Activated T-helper 1 cell treated with anti-CD3 and anti-CD28 coated beads, Interleukin-12 subunit alpha, Interleukin-12 subunit beta, Interleukin-2, Interleukin-4 antibody, amounts not matched to agents 30 ng/mL and 10 ng/mL and 1 ng/mL, durations not matched to agents 14 hours and 24 hours and 36 hours (primary cell): ENCODE results near the gene MED25. TPM values are rescaled to one million over a fixed set of nuclear protein-coding genes. Genes with fewer than 3 reads are reported as not detected.

ENCODE experiments used
- DNase-seq: peaks from one replicate; pipeline ENCODE4 v3.0.0; 2021; ENCODE audit warnings: low spot score
- H3K27ac Mint-ChIP-seq: one replicate; pipeline ENCODE4 v1.8.0; 2021; ENCODE audit warnings: mild to moderate bottlenecking, mixed read lengths
- H3K27me3 Mint-ChIP-seq: one replicate; pipeline ENCODE4 v1.8.0; 2022; ENCODE audit warnings: mild to moderate bottlenecking, moderate library complexity, mixed read lengths; ENCODE audit not compliant: insufficient read depth
- H3K36me3 Mint-ChIP-seq: one replicate; pipeline ENCODE4 v1.8.0; 2021; ENCODE audit warnings: low read depth, mixed read lengths
- H3K4me1 Mint-ChIP-seq: one replicate; pipeline ENCODE4 v1.8.0; 2021; ENCODE audit warnings: low read depth, mixed read lengths
- H3K4me3 Mint-ChIP-seq: one replicate; pipeline ENCODE4 v1.8.0; 2021; ENCODE audit warnings: mild to moderate bottlenecking, moderate library complexity, mixed read lengths
- H3K9me3 Mint-ChIP-seq: one replicate; pipeline ENCODE4 v1.8.0; 2021; ENCODE audit warnings: mixed read lengths
- intact Hi-C: fragments of 100-400 bp; cut with micrococcal nuclease; formaldehyde crosslinking; loops from one replicate; pipeline ENCODE4 v1.15.1; 2024
- total RNA-seq: library from RNA; stranded (reverse); gene quantifications from 2 replicates; pipeline ENCODE4 v1.2.3, GENCODE V29; 2022

The MED25 gene
- total RNA-seq: 54.2 and 54.5 TPM in 2 replicates

GRCh38 chr19:49817964-49818648, at the start of gene MED25:
TSS of gene MED25 (plus strand) at chr19:49818289. CDS start at chr19:49818342, 53 bp downstream.
- H3K27me3 Mint-ChIP-seq: no peaks in the 10 kb centered on the region
- H3K36me3 Mint-ChIP-seq: peaks cover 2% of the 10 kb centered on the region
- peak within 1 kb of the TSS; percentile 94 for H3K4me3 Mint-ChIP-seq
- peak within 1 kb of the TSS; percentile 93 for H3K27ac Mint-ChIP-seq
- intact Hi-C loops: loop anchor here (1.0 to 10.0 kb wide), 5 partner anchors 32 to 223 kb away; partner anchors contain the start of genes PNKP and PRR12
- peaks cover 25% of the 10 kb centered on the region for H3K4me1 Mint-ChIP-seq
- peak; percentile 88 for DNase-seq
- H3K9me3 Mint-ChIP-seq: no peaks in the 10 kb centered on the region

- no peak overlapping the region for H3K27ac Mint-ChIP-seq
Measured at GRCh38 chr19:49770529-49770928, 47.6 kb upstream of the MED25 start.

GRCh38 chr19:49771674-49772139, 46.4 kb upstream of the MED25 start:
- H3K4me1 Mint-ChIP-seq: peaks cover 16% of the 10 kb centered on the region
- H3K27ac Mint-ChIP-seq: no peak overlapping the region
- intact Hi-C loops: no loop called here
- H3K36me3 Mint-ChIP-seq: peaks cover 6% of the 10 kb centered on the region
- no peak for DNase-seq
- no peaks in the 10 kb centered on the region for H3K27me3 Mint-ChIP-seq
- no peak overlapping the region for H3K4me3 Mint-ChIP-seq
- no peaks in the 10 kb centered on the region for H3K9me3 Mint-ChIP-seq

More at GRCh38 chr19:49770529-49770928, 47.6 kb upstream of the MED25 start:
- Mint-ChIP-seq H3K4me1 (peaks cover 24% of the 10 kb centered on the region), H3K27me3 (no peaks in the 10 kb centered on the region), H3K36me3 (peaks cover 6% of the 10 kb centered on the region), H3K4me3 (no peak overlapping the region), H3K9me3 (no peaks in the 10 kb centered on the region)
- DNase-seq: no peak
- intact Hi-C loops: no loop called here

GRCh38 chr19:49772850-49773432, 45.1 kb upstream of the MED25 start:
- no peak overlapping the region for H3K27ac Mint-ChIP-seq

GRCh38 chr19:49773663-49774350, 44.3 kb upstream of the MED25 start:
- Mint-ChIP-seq H3K9me3 (no peaks in the 10 kb centered on the region), H3K27me3 (no peaks in the 10 kb centered on the region), H3K4me3 (no peak overlapping the region), H3K4me1 (no peaks in the 10 kb centered on the region), H3K27ac (no peak overlapping the region), H3K36me3 (peaks cover 6% of the 10 kb centered on the region)
- intact Hi-C loops: no loop called here
- DNase-seq: no peak

More at GRCh38 chr19:49772850-49773432, 45.1 kb upstream of the MED25 start:
- peaks cover 9% of the 10 kb centered on the region for H3K4me1 Mint-ChIP-seq
- no peak for DNase-seq
- H3K4me3 Mint-ChIP-seq: no peak overlapping the region
- peaks cover 6% of the 10 kb centered on the region for H3K36me3 Mint-ChIP-seq
- intact Hi-C loops: no loop called here
- no peaks in the 10 kb centered on the region for H3K27me3 Mint-ChIP-seq
- H3K9me3 Mint-ChIP-seq: no peaks in the 10 kb centered on the region

- H3K27me3 Mint-ChIP-seq: no peaks in the 10 kb centered on the region
- intact Hi-C loops: no loop called here
- DNase-seq: no peak
- peaks cover 4% of the 10 kb centered on the region for H3K36me3 Mint-ChIP-seq
- no peaks in the 10 kb centered on the region for H3K9me3 Mint-ChIP-seq
- H3K4me3 Mint-ChIP-seq: no peak overlapping the region
- no peak overlapping the region for H3K27ac Mint-ChIP-seq
- H3K4me1 Mint-ChIP-seq: peaks cover 5% of the 10 kb centered on the region
Measured at GRCh38 chr19:49774969-49775368, 43.1 kb upstream of the MED25 start.

- Mint-ChIP-seq H3K36me3 (peaks cover 10% of the 10 kb centered on the region), H3K4me3 (no peak overlapping the region), H3K27me3 (no peaks in the 10 kb centered on the region), H3K27ac (no peak overlapping the region), H3K4me1 (peaks cover 11% of the 10 kb centered on the region), H3K9me3 (no peaks in the 10 kb centered on the region)
- intact Hi-C loops: no loop called here
- DNase-seq: no peak
Measured at GRCh38 chr19:49775742-49776370, 42.2 kb upstream of the MED25 start.

- no peaks in the 10 kb centered on the region for H3K27me3 Mint-ChIP-seq
- H3K9me3 Mint-ChIP-seq: no peaks in the 10 kb centered on the region
- H3K4me1 Mint-ChIP-seq: peaks cover 16% of the 10 kb centered on the region
- no peak overlapping the region for H3K4me3 Mint-ChIP-seq
- peaks cover 12% of the 10 kb centered on the region for H3K36me3 Mint-ChIP-seq
- DNase-seq: no peak
- intact Hi-C loops: no loop called here
- no peak overlapping the region for H3K27ac Mint-ChIP-seq
Measured at GRCh38 chr19:49776371-49776764, 41.7 kb upstream of the MED25 start.

GRCh38 chr19:49779731-49780555, 38.1 kb upstream of the MED25 start:
- Mint-ChIP-seq H3K4me1 (peaks cover 17% of the 10 kb centered on the region), H3K27ac (no peak overlapping the region), H3K27me3 (no peaks in the 10 kb centered on the region), H3K4me3 (no peak overlapping the region), H3K9me3 (no peaks in the 10 kb centered on the region), H3K36me3 (peaks cover 24% of the 10 kb centered on the region)
- no peak for DNase-seq
- intact Hi-C loops: no loop called here

GRCh38 chr19:49780861-49781260, 37.2 kb upstream of the MED25 start:
- no peaks in the 10 kb centered on the region for H3K9me3 Mint-ChIP-seq
- intact Hi-C loops: no loop called here

GRCh38 chr19:49781394-49781793, 36.7 kb upstream of the MED25 start:
- Mint-ChIP-seq H3K27me3 (no peaks in the 10 kb centered on the region), H3K4me1 (peaks cover 17% of the 10 kb centered on the region)

More at GRCh38 chr19:49780861-49781260, 37.2 kb upstream of the MED25 start:
- Mint-ChIP-seq H3K27ac (no peak overlapping the region), H3K4me1 (peaks cover 17% of the 10 kb centered on the region), H3K36me3 (peaks cover 29% of the 10 kb centered on the region), H3K4me3 (no peak overlapping the region), H3K27me3 (no peaks in the 10 kb centered on the region)
- no peak for DNase-seq

GRCh38 chr19:49782515-49782914, 35.6 kb upstream of the MED25 start:
- H3K9me3 Mint-ChIP-seq: no peaks in the 10 kb centered on the region
- peaks cover 17% of the 10 kb centered on the region for H3K4me1 Mint-ChIP-seq
- no peak overlapping the region for H3K4me3 Mint-ChIP-seq
- intact Hi-C loops: no loop called here
- no peak for DNase-seq
- no peak overlapping the region for H3K27ac Mint-ChIP-seq
- H3K36me3 Mint-ChIP-seq: peaks cover 30% of the 10 kb centered on the region
- no peaks in the 10 kb centered on the region for H3K27me3 Mint-ChIP-seq

More at GRCh38 chr19:49781394-49781793, 36.7 kb upstream of the MED25 start:
- H3K36me3 Mint-ChIP-seq: peaks cover 29% of the 10 kb centered on the region
- intact Hi-C loops: no loop called here
- no peak overlapping the region for H3K4me3 Mint-ChIP-seq
- H3K9me3 Mint-ChIP-seq: no peaks in the 10 kb centered on the region
- H3K27ac Mint-ChIP-seq: no peak overlapping the region
- DNase-seq: no peak
